H54 (cell line): ENCODE measurements around the gene GCSH.

ENCODE experiments used
- DNase-seq: peaks from one replicate; pipeline ENCODE4 v3.0.0; 2011; ENCODE audit warnings: low spot score, mixed read lengths; ENCODE audit not compliant: insufficient read length
- FAIRE-seq: peaks from 3 replicates; lab custom pipeline; 2011; peaks lifted over from hg19 to GRCh38; lab: Jason Lieb, UNC
- POLR2A ChIP-seq: IDR thresholded peaks from 2 replicates; pipeline ENCODE4 v1.6.1; 2011; ENCODE audit warnings: low read depth, mild to moderate bottlenecking, low read length

The GCSH gene

DNA sequence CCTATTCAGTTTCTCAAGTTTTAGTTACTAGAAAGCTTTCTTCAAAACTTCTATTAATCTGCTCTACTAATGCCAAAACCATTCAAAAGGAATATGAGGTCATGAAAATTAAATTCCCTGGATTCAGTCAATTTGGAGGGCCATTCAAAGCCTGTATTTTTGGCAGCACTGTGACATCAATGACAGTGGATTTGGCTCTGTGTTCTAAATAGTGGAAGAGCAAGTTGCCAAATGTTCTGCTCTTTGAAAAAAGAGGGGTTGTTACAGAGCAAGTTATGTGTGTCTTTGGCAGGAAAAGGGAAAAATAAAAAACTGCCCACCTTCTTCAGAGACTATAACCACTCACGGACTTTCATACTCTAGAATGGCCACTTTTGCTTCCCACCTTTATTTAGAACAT, 16.0 kb downstream of the GCSH start:
- FAIRE-seq (no peak), DNase-seq (no peak)

DNA sequence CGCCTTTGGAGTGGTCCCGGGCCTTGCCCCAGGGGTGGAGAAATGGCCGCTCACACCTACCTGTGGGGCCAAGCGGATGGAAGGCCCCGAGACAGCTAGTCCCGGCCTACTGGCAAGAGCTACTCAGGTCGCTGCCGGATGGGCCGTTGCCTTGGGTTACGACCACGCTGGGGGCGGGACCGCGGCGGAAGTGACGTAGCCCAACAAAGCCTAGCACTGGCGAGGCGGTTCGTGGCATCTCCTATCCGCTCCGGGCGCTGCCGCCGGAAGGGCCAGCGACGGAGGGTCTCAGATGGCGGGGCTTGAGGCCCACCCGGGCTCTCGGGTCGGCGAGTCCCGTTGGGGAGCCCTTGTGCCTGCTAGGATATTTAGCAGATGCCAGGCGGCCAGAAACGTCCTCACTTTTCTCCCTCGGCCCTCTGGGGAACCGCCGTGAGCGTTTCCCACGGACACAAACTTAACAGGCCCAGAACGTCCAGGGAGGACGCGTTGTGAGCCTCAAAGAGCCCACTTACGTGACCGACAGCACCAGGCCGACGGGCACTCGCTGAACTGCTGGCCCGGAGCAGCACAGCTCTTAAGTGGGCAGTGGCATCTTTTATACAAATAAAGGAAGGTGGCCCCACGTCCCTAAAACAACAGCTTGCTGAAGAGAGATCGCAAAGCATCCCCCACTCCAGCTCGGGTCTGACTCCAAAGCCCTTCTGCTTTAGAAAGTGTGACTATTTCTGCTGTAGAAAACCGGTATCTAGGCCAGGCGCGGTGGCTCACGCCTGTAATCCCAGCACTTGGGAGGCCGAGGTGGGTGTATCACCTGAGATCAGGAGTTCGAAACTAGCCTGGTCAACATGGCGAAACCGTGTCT, 18.9 kb downstream of the GCSH start, which contains the start of gene C16orf46:
Gene C16orf46, minus strand, starts transcription at position 163 of the 865 bp plus-strand sequence. CDS start 13,283 bp downstream, outside the sequence.
- DNase-seq (peak; percentile 94), FAIRE-seq (no peak)
- peak; percentile 89 for TF ChIP-seq POLR2A

More for the DNA sequence above, 16.0 kb downstream of the GCSH start:
- TF ChIP-seq POLR2A, result no peak

DNA sequence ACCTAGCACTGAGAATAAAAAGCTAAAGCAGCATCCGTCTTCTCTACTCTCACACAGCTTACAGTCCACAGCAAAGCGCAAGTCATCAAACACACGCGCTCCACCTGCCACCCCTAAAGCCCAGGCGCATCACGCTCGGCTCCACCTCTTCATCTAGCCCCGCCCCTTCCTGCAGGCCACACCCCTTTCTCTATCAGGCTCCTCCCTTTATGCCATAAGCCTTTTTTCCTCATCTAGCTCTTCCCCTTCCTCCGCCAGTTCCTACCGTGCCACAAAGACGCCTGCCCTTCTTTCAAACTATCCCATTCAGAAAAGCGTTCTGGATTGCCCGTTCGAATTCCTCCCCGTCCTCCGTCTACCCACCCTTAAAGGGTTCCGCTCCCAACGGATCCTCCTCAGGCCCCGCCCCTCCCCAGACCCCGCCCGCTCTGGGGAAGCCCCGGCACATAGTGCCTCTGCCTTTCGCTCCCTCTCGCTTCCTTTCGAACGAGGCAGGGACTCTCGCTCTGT, 19.6 kb downstream of the GCSH start:
- no peak for FAIRE-seq
- TF ChIP-seq POLR2A, result no peak
- peak; percentile 60 for DNase-seq

DNA sequence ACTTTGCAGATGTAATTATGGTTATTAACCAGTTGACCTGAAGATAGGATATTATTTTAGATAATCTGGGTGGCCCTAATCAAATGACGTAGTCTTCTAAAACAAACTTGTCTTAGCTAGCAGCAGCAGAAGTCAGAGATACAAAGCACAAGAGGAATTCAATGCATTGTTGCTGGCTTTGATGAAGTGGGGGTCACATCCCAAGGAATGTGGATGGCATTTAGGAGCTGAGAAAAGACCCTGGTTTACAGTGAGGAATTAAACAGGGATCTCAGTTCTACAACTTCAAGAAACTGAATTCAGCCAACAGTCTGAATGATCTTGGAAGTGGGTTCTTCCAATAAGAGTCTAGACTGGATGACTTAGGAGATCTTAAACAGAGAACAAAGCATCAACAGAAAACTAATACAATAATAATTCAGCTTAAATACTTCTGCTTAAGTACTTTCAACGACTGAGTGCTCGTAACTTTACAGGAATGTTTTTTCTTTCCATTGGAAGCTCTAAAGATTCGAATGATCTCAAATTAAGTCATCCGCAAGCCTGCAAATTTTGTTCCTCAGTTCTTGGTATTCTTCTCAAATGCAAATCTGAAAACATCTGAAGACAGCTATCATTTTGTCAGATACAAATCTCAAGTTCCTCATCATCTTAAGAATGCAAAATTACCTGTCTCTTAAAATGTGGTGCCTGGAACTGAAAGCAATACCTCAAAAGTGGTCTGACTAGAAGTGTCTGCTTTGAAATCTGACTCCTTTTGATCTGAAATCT, 22.4 kb downstream of the GCSH start:
- DNase-seq, result no peak
- no peak for TF ChIP-seq POLR2A
- no peak for FAIRE-seq

DNA sequence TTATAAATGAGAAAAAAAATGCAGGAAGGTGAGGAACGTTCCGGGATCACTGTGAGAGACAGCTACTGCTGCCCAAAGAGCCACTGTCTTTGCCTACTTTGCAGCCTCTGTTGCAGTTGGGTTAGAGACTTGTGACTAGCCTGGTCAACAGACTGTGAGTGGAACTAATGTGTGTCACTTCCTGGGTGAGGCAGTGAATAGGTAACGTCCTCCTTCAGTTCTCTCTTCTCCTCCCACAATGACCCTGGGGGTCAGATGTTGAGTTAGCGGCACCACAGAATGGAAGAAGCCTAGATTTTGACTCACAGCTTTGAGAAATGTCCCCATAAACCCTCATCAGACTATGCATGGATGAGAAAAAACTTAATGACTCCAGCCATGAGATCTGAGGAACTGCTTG, 24.4 kb downstream of the GCSH start:
- DNase-seq, result peak; percentile 73
- FAIRE-seq, result peak; percentile 93
- no peak for TF ChIP-seq POLR2A

DNA sequence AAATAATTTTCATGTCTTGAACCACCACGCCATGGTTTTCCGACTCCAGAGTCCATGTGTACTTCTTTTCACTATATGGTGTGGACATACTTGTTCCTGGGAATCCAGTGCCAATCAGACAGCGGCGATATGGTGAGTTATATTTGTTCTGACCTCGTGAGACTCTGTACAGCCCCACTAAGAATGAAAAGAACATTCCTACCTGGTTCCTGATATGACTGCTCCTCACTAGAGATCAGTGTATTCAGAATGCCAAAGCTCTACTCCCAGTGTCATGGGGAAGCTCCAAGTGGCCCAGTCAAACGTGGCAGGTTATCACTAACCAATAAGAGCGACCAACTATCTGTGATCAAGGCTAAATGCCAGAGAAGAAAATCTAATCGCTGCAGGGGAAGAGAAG, 25.2 kb downstream of the GCSH start:
- FAIRE-seq, result no peak
- no peak for TF ChIP-seq POLR2A

DNA sequence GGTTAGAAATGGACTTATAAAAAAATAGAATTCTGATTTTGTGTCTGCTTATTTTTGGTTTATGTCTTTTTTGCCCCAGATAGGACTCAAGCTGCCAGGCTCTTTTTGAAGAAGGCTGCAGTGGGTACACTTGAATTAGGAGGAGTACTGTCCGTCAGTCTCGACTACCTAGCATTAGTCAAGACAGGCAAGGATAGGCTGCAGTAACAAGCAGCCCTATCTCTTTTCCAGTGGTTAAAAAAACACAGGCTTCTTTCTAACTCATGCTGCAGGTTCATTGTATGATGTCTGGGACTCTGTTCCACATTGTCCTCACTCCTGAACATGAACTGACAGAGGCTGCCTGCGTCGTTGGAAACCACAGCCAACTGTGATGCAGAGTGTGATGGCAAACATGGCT, 27.1 kb downstream of the GCSH start:
- DNase-seq (no peak), FAIRE-seq (no peak)
- no peak for TF ChIP-seq POLR2A

More for the DNA sequence above, 25.2 kb downstream of the GCSH start:
- no peak for DNase-seq

DNA sequence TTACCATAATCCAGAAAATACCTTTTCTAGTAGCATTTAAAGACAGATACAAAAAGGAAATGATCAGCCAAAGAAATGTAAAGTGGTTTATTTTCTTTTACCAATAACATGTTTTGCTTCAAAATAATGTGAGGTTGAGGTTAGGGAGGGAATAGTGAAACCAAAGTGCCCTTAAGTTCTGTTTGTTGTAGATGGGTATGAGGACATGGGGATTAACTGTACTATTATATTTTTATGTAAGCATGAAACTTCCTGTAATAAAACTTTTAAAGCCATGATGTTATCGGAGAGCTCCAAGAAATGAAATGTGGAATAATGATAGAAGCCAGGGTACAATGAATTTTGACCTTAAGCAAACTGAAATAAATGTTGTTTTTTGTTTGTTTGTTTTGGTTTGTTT, 29.0 kb downstream of the GCSH start:
- DNase-seq (no peak), FAIRE-seq (no peak)
- no peak for TF ChIP-seq POLR2A

DNA sequence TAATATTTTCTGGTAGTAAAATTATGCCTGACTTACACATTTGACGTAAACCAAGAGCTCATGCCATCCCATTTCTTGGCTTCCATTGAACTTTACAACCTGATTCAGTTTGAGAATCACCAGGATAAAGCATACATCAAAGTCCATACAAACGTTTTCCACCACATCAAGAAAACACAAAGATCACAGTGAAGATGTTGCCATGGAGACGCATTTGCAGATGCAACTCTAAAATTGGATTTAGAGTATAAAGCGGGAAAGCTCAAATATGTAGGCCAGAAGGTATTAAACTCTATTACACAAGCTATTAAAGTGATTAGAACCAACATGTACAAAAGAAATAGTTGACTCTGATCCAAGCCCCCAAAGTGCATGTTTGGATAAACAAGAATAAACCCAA, 29.5 kb downstream of the GCSH start:
- no peak for TF ChIP-seq POLR2A
- FAIRE-seq (no peak), DNase-seq (no peak)

DNA sequence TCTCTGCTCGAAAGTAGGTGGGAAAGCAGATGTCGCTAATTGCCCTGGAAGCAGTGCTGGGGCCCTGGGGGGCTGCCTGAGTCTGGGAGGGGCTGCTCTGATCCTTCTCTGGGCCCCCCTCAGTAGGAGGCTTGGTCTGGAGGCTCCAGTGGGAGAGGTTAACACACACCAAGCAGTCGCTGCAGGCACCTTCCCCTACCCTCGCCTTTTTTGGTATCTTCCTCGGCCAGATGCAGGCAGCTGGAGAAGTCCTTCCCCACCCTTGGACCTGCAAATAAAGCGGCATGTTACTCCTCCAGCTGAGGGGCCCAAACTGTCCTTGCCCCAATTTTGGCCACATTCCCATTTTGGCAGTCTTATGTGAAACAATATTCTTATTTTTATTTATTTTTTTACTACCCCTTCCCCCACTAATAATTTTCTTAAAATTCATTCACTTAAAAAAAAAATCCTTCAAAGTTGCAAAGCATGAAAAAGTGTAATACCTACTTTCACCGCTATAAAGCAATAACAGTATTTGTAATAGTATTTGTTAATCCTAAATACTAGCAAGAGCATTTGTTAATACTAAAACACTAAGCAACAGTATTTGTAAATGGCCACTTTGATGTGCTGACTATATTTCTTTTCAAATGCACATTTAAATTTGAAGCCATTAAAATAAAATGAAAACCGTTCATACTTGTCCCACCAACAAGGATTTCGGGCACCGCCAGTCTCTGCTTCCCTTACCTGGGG, 34.2 kb downstream of the GCSH start:
- FAIRE-seq (no peak), DNase-seq (no peak)
- TF ChIP-seq POLR2A, result no peak

DNA sequence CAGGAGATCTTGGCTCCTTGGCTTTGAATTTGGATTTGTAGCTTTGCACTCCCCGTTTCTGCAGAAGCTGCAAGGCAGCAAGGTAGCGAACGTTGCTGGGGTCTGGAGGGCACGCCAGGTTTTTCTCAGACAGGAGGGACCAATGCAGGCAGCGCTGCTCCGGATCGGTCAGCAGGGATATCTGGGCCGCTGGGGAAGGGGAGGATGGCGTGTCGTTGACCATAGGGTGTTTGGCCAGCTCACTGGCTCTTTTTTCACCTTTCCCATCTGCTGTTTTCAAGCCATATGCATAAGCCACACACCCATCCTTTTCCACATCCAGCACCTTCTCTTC, 34.9 kb downstream of the GCSH start:
- TF ChIP-seq POLR2A, result no peak
- no peak for FAIRE-seq
- no peak for DNase-seq

DNA sequence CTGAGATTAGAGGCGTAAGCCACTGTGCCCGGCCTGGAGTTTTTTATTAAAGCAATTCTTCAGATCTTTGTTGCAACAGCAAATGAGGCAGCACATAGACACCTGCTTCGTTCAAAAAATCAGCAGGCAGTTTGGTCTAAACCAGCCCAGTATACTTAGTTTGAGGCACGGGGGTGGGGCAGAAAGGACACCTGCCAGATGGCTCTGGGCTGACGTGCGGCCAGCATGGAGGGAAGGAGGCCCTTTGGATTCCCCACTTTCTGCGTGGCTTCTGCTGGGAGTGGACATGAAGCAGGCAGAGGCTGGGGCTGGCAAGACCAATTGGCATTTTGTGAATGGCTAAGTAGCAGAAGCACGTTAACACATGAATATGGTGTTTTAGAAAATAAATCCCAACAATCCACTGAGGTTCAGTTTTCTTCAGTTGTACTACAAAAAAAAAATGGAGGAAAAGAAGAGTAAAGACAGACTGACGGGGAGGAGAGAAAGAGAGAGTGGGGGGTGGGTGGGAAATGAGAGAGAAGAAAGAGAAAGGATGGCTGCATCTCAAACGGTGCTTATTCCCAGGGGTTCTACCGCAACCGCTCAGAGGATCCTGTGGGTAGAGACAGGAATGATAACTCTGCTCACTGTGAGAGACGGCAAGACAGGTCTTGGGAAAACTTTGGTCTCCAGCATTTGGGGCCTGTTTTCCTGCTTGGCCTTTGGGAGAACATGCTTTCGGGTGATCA, 35.5 kb downstream of the GCSH start:
- no peak for DNase-seq
- no peak for FAIRE-seq
- no peak for TF ChIP-seq POLR2A

DNA sequence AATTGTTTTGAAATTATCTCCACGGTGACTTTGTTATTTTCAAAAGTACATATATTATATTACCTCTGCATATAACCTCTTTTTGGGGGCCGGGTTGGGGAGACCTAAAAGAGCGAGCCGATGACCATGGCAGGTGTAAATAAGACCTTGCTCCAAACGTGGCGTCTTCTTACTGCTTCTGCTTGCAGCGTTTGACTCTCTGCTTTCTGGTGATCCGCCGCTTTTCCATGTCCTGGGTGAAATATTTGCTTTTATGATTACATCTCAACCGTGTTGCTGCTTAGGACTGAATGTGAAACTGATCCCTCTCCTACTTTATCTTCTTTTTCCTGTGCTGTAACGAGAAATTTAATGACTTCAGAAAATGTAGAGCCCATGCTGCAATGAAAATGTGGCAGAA, 42.4 kb downstream of the GCSH start:
- no peak for DNase-seq
- no peak for TF ChIP-seq POLR2A
- FAIRE-seq, result no peak

DNA sequence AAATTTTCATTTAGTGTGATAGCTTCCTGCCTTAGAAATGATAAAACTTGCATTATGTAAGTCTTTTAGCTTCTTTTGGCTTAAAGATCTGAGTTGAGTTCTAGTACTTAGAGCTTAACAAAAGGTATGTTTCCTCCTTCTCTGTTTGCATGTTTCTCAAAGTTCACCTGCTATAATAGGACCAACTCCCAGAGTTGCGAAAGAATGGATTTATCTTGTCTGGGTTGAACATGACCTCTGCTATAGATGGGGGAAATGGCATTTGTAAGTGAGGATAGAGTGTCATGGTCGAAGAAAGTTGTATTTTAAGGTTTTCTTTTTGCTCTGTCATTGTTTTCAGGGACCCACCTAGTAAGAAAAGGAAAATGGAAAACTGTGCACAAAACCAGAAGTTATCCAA, 53.4 kb downstream of the GCSH start:
- DNase-seq (no peak), FAIRE-seq (no peak)
- no peak for TF ChIP-seq POLR2A
